Activated CD4-positive, alpha-beta T cell treated with anti-CD3 and anti-CD28 coated beads for 4 hours (primary cell): Measurements from ENCODE around the gene NDUFB7.
"Not testable (repeated sequence)": the region's sequence is repeated elsewhere in the genome, so short reads cannot be mapped to it uniquely, and the experiment has no call there.

Experiments
- DNase-seq, 2 donors: peaks; one replicate each; pipeline ENCODE4 v3.0.0-alpha.2; 2020

The NDUFB7 gene

GRCh38 chr19:14571695-14572490 is at the start of gene NDUFB7:
Gene NDUFB7 (minus strand): TSS chr19:14572066. CDS start chr19:14572000, 66 bp downstream.
- DNase-seq, result peak; percentile 87 to 89

- DNase-seq, result no peak
Observed at GRCh38 chr19:14619404-14619803, 47.5 kb upstream of the NDUFB7 start.

- no peak for DNase-seq
Observed at GRCh38 chr19:14616407-14616806, 44.5 kb upstream of the NDUFB7 start.

GRCh38 chr19:14615623-14616022 is 43.8 kb upstream of the NDUFB7 start:
- no peak for DNase-seq

- DNase-seq, result no peak
Observed at GRCh38 chr19:14614099-14614412, 42.2 kb upstream of the NDUFB7 start.

GRCh38 chr19:14613399-14614098 is 41.7 kb upstream of the NDUFB7 start:
- DNase-seq, result not testable (repeated sequence)

- no peak for DNase-seq
Observed at GRCh38 chr19:14612657-14613056, 40.8 kb upstream of the NDUFB7 start.

GRCh38 chr19:14612242-14612641 is 40.4 kb upstream of the NDUFB7 start:
- not testable (repeated sequence) for DNase-seq

- DNase-seq, result no peak
Observed at GRCh38 chr19:14611051-14611450, 39.2 kb upstream of the NDUFB7 start.

GRCh38 chr19:14606627-14607026 is 34.8 kb upstream of the NDUFB7 start:
- DNase-seq, result no peak

- no peak for DNase-seq
Observed at GRCh38 chr19:14603990-14604387, 32.1 kb upstream of the NDUFB7 start.

GRCh38 chr19:14599548-14600147 is 27.8 kb upstream of the NDUFB7 start:
- no peak for DNase-seq

GRCh38 chr19:14595558-14595957 is 23.7 kb upstream of the NDUFB7 start:
- DNase-seq, result no peak

- not testable (repeated sequence) for DNase-seq
Observed at GRCh38 chr19:14589433-14589832, 17.6 kb upstream of the NDUFB7 start.

GRCh38 chr19:14585187-14585586 is 13.3 kb upstream of the NDUFB7 start:
- not testable (repeated sequence) for DNase-seq

- DNase-seq, result not testable (repeated sequence)
Observed at GRCh38 chr19:14584372-14584771, 12.5 kb upstream of the NDUFB7 start.

- DNase-seq, result no peak
Observed at GRCh38 chr19:14582894-14583340, 11.1 kb upstream of the NDUFB7 start, which contains the start of gene CLEC17A. Gene CLEC17A (plus strand): TSS chr19:14583084. CDS start chr19:14583161, 77 bp downstream.

GRCh38 chr19:14580623-14581237 is 8.9 kb upstream of the NDUFB7 start:
- peak in 1 of 2 donors; percentile 44 for DNase-seq

- no peak for DNase-seq
Observed at GRCh38 chr19:14577885-14578427, 6.1 kb upstream of the NDUFB7 start.

- DNase-seq, result no peak
Observed at GRCh38 chr19:14577264-14577663, 5.4 kb upstream of the NDUFB7 start.

GRCh38 chr19:14576363-14576762 is 4.5 kb upstream of the NDUFB7 start:
- DNase-seq, result no peak

- DNase-seq, result no peak
Observed at GRCh38 chr19:14575428-14575980, 3.6 kb upstream of the NDUFB7 start.
